LNCAP (cell line): ENCODE measurements around the gene TALDO1.

ENCODE experiments used
- TF ChIP-seq, protein P1 (sequence below): fragments of 450-650 bp; IDR thresholded peaks from 2 replicates; pipeline ENCODE4 v1.5.1; 2017; ENCODE audit warnings: mild to moderate bottlenecking

Gene TALDO1

GRCh38 chr11:706957-707816 lies 40.1 kb upstream of the TALDO1 start:
- TF ChIP-seq, protein P1, sequence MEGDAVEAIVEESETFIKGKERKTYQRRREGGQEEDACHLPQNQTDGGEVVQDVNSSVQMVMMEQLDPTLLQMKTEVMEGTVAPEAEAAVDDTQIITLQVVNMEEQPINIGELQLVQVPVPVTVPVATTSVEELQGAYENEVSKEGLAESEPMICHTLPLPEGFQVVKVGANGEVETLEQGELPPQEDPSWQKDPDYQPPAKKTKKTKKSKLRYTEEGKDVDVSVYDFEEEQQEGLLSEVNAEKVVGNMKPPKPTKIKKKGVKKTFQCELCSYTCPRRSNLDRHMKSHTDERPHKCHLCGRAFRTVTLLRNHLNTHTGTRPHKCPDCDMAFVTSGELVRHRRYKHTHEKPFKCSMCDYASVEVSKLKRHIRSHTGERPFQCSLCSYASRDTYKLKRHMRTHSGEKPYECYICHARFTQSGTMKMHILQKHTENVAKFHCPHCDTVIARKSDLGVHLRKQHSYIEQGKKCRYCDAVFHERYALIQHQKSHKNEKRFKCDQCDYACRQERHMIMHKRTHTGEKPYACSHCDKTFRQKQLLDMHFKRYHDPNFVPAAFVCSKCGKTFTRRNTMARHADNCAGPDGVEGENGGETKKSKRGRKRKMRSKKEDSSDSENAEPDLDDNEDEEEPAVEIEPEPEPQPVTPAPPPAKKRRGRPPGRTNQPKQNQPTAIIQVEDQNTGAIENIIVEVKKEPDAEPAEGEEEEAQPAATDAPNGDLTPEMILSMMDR: no peak

DNA sequence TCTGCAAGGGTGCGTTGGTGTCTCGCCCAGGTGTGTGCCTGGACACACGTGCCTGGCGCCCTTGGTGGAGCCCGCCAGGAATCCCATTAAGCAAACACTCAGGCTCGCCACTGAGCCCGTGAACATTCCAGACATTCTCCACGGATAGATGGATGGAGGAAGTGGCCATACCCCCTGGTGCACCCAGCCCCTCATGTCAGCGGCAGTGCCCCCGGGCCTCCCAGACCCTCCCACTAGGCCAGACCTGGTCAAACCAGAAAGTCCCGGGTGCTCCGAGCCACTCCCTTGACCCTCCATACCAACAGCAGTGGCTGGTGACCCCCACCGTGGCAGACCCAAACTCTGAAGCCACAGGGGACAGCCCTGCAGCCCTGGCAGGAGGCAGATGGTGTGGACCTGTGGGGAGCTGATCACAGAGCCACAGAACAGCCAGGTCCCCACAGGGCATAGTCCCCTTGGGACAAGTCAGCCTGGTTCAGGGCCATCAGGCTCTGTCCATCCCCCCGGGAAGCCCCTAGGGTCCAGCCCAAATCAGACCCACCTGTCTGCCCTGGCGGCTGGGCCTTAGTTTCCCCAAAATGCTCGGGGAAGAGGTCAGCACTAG lies 39.3 kb upstream of the TALDO1 start:
- TF ChIP-seq, protein P1: no peak

DNA sequence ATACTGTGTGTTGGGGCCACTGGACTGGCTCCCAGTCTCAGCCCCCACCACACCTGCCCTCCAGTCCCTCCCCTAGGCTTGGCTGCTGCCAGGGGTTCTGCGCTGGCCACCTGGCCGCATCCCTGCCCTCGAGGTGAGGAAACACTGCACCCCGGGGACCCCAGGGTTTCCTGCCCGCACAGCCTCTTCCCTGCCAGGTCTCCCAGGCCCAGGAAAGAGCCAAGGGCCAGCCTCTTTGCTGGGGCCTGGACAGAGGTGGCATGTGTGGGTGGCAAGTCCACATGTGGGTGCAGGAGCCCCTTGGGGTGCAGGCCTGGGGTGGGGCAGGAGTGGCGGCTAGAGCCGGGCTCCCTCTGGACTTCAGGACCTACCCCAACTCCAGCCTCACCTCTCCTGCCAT lies 38.8 kb upstream of the TALDO1 start:
- TF ChIP-seq, protein P1: no peak

GRCh38 chr11:709109-709997 lies 37.9 kb upstream of the TALDO1 start:
- TF ChIP-seq, protein P1: no peak

GRCh38 chr11:714436-714835 lies 32.8 kb upstream of the TALDO1 start:
- TF ChIP-seq, protein P1: no peak

- TF ChIP-seq, protein P1: no peak
Measured at GRCh38 chr11:719214-720016, 27.8 kb upstream of the TALDO1 start.
